HG03460 (cell line): ENCODE data around the gene BBX.
A peak's percentile ranks its signal among the peaks of the same experiment; 100 is the strongest.
"Not testable (repeated sequence)": the region's sequence is repeated elsewhere in the genome, so short reads cannot be mapped to it uniquely, and the experiment has no call there.

Experiments used
- ATAC-seq: cut with Tn5 transposase; IDR thresholded peaks from one replicate; pipeline ENCODE4 v1.9.1; 2021; ENCODE audit not compliant: unreplicated experiment

Gene BBX

DNA sequence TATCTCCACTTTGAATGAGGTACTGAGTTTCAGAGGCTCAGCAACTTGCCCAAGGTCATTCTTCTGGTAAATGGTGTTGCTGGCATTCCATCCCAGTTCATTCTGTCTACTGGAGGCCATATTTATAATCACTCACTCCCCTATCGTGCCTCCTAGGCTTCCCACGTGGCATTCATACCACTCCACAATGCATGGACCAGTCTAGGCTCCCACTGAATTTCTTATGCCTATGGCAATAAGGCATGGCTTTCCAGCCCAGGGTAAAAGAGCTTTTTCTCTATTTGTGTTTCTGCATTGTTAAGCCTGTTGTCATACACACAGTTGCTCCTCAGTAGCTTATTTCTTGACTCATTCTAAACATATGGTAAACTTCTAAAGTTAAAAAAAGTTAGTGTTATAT is 19.9 kb downstream of the BBX start:
- no peak for ATAC-seq

DNA sequence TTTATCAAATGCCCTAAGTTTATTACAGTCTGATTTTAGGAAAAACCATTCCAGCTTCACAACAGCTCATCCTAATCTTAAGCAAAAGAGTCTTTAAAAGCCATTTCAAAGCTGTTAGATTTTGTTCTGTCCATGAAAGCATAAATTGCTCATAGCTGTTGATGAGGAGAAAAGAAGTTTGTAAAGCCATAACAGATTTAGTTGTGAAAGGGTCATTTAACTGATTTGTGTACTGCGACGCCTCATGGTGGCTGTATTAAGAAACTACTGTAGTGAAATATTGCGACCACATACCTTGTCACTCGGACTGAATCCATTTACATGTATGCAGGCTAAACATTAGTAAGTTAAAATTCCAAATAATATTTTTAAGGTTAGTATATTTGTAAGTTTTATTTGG is 20.9 kb downstream of the BBX start:
- no peak for ATAC-seq

DNA sequence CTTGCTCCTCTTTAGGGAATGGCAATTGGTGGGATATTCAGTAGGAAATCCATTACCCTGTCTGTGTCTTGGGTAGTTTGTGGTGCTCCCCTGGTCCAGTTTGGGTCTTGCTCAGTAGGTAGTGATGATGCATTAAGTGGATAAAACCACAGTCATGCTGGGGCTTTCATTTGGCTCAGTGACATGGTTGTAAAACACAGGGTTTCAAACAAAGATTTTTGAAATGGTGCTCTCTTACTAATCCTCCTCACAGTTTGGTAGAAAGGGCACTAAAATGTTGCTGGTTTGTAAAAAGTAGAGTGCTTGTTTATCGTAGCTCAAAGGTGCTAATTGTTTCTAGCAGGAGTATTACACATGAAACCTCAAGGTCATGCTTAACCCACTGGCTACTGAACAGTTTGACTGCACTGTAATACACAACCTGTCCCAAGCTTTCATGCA is 22.9 kb downstream of the BBX start:
- ATAC-seq: no peak

DNA sequence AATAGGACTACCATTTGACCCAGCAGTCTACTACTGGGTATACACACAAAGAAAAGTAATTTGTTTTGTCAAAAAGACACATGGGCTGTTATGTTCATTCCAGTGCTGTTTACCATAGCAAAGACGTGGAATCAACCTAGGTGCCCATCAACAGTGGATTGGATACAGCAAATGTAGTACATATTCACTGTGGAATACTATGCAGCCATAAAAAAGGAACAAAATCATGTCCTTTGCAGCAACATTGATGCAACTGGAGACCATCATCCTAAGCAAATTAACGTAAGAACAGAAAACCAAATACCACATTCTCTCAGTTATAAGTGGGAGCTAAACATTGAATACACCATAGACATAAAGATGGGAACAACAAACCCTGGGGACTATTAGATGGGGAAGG is 25.8 kb downstream of the BBX start:
- ATAC-seq: no peak

DNA sequence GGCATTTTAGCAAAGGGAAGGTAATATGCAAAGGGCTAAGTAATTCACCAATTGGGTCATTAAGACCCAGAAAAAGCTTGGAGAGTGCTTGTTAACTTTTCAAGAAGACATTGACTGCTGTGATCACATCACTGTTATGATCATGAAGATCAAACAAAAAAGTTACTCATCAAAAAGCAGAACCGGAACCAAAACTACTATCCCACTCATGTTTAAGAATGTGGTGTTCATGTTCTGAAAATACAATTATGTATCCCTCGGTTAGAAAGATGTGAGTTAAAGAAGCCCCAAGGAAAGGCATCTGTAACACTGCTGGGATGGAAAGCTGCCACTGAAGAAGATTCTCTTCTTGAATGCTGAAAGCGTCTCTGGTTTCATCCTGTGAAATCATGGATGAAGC is 32.6 kb downstream of the BBX start:
- no peak for ATAC-seq

DNA sequence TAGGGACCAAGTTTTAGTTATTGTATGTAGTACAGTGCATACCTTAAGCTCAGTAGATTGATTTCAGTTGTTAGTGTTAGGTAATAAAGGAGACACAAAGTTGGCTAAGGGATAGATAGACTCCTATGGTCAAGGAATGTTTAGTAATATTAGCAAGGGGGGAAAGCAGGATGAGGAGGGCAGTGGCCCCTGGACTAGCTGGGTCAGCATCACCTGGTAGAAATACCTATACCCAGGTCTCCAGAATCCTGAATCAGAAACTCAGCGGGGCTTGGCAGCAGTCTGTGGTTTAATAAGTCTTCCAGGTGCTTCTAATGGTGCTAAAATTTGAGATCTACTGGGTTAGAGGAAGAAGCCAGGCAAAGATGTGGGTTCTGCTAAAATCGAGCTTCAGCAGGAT is 35.0 kb downstream of the BBX start:
- ATAC-seq: no peak

DNA sequence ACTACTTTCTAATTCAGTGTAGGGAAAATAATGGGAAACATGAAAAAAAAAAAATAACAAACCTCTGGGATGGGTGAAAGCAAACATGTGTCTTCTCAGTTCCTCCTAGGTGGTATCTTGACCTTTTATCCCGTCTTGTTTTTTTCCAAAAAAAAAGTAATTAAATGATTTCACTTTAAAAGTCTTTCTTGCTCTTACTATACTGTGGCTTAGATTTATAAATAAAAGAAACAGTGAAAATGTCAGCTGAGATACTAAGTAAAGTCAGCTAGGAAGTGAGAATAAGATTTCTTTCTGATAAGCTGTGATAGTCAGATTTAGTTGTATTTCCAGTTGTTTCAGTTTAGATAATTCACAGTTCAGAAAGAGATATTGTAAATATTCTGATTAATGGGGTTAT is 37.4 kb downstream of the BBX start:
- no peak for ATAC-seq

DNA sequence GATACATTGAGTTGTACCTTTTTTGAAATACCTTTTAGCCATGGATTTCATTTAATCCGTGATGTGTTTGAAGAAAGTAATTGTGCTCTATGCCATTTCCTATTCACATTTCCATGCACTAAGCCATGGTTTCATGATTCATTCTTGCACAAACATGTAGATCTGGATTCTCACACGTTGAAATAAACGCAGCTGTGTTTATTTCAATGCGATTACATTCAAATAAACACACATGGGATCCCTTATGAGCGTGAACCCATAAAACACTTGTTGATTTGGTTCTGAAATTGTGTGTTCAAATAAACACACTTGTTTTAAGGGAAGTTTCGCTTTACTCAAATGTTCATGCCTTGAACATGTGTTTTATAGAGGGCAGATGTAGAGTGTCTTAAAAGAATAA is 39.2 kb downstream of the BBX start:
- ATAC-seq: no peak

DNA sequence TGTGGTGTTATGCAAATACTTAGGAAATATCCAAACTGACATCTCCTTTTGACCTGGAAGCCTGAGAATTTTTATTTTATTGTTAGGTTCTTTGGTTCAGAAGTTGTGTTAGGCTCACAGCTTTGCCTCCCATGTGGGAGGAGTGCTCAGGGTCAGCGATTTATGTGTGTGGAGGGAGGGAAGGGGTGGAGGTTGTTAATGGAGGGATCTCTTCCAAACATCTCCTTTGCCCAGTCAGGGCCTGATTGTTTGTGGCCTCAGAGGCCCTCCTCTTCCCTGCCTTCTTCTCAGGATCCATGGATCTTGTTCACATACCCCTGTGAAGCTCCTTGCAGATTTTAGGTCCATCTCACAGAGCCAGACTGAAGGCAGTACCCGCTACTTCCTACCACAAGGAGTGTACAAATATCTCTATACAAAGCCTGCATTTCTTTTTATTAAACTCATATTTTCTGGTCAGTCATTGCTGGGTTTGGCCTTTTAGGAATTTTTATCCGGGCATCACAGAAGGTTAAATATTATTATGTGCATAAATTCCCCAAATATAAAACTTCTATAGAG is 40.3 kb downstream of the BBX start:
- ATAC-seq: no peak

DNA sequence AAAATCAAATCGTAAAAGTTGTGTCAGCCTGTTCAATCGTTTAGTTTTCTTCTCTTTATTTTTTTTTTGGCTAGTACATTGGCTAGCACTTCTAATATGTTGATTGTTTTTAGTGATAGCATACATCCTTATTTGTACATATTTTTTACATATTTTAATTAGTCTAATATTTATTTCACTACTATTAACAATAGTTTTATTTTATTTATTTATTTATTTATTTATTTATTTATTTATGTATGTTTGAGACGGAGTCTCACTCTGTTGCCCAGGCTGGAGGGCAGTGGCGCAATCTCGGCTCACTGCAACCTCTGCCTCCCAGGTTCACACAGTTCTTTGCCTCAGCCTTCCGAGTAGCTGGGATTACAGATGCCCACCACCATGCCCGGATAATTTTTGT is 42.5 kb downstream of the BBX start:
- not testable (repeated sequence) for ATAC-seq

DNA sequence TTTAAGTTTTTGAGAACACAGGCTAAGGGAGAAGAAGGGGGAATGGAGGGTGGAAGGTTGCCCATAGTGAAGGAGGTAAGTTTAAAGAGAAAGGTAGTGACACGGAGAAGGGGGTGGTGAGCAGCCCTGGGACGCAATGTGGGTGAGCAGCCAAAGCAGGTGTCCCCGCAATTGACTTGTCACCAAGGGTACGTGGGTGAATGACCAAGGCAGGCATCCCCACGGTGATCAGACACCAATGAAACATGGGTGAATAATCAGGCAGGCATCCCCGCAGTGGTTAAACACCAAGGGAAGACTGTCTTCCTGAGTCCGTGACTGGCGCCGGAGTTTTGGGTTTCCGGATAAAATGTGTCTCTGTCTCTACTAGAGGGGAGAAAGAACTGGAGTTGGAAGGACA is 48.3 kb downstream of the BBX start:
- not testable (repeated sequence) for ATAC-seq

DNA sequence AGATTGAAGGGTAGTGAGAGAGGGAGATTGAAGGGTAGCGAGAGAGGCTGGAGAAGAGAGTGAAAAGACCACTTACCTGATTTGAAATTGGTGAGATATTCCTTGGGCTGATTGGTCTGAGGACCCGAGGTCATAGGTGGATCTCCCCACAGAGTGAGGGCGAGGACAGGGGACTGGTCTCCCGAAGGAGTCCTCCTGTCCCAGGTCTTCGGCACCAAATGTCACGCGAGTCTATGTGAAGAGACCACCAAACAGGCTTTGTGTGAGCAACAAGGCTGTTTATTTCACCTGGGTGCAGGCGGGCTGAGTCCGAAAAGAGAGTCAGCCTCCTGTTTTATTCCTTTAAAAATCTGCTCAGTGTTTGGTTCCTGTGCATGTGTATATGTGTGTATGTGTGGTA is 48.7 kb downstream of the BBX start:
- not testable (repeated sequence) for ATAC-seq

DNA sequence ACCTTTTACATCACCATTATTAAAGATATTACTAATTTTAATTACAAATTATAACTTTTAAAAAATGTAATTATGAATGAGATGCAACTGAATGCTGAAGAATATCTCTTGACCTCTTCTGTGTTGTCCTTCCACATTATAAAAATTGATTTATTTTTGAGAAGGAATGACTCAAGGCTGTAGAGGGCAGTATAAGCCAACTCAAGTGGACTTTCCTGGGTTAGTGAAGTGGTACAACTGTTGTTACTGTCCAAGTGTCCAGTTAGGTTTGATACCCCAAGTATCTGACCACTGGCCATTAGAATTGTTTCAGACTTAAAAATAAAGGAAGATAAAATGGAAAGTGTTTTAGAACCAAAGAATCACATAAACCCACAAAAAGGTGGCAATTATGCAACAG is 51.9 kb downstream of the BBX start:
- ATAC-seq: peak; percentile 83

DNA sequence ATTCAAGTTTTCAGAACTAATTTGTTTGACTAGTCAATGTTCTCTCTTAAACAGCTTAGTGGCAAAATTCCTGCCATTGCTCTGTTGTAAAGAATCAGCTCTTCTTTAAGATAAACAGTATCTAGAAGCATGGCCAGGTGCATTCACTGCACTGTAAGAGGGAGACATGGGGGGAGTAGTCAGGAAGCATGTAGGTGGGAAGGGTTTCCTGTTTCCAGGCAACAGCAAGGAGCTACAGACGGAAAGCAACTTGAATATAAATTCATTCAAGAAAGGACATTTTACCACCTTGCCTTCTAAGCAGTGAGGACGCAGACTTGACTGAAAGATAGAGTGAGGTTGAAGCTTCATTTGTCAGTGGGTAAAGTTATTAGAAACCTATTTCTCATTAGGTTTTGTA is 55.3 kb downstream of the BBX start:
- no peak for ATAC-seq

DNA sequence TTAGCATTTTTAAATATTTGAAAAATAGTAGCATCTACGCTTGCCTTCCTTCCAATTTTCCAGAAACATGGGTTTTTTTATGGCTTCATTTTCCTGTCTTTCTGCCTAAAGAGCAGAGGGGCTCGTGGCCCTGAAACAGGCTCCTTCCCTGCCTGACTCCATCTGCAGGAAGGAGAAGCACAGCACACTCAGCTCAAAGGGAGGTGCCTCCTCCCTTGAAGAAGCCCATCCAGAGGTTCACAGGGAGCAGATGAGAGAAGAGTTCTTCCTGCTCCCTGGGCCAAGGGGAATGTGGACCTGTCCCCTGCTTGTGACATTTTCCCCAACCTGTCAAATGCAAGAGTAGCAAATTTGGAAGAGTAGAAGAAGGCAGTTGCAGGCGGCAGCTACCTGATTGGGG is 55.8 kb downstream of the BBX start:
- no peak for ATAC-seq

DNA sequence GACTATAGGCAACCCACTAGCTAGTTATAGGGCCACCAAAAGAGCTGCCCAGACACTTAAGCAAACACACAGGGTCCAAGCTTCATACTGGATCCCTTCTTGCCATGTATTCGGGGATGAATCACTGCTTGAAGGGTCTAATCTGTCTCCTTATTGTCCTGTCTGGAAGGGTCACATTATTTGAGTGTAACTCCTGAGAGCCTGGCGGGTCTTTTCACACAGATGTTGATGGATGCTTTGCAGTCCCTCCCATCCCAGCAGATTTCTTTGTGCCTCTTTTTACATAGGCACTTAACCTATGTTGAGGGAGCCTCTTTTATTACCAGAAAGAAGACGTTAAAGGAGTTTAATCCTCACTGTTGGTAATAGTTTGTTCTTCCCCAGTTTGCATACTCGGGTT is 56.6 kb downstream of the BBX start:
- ATAC-seq: no peak

DNA sequence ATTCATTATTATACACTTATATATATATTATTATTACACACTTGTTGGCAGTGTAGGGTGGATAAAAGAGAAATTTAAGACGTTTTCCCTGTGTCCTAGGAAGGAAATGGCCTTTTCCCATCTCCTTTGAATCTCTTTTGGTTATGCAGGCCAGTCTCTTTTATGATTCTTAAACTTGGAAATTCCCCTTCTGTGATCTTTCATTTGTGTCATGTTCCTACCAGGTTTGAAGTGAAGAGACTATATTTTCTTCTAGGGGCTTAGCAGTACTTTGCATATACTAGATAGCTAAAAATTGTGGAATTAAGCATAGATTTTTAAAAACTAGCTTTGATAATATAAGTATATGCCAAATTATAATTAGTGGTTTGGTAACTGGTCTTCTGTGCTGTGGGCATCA is 58.5 kb downstream of the BBX start:
- ATAC-seq: no peak

DNA sequence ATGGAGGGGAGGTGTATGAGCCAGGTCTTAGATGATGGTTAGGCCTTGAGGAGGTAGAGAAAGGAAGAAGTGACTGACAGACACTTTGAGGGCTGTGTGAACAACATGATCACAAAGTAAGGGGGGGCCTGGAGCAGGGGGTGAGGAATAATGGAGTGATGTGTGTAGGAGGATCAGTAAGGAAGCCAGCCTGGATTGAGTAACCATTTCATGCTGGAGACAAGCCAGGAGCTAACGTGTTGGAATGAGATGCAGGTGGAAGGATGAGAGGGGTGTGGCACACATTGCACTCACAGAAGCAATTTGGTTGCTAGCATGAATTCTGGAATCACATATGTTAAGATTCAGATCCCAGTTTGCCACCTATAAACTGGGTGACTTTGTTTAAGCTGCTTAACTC is 65.5 kb downstream of the BBX start:
- ATAC-seq: no peak

DNA sequence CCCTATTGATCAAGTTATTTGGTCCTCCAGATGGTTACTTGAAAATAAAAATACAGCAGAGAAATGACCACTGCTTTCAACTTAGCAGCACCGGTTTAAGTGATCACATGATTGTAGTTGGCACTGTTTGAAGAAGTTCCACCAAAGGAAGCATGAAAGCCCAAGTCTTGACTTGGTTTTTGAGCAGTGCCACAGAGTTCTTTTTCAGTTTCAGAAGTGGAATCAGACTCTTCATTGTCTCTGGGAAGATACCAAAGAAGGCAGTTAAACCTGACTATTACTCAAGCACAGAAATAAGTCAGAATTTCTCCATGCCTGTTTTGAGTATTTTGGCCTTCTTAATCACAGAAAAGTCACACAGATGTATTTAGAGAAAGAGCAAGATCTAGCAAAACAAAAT is 66.7 kb downstream of the BBX start:
- ATAC-seq: peak; percentile 89

DNA sequence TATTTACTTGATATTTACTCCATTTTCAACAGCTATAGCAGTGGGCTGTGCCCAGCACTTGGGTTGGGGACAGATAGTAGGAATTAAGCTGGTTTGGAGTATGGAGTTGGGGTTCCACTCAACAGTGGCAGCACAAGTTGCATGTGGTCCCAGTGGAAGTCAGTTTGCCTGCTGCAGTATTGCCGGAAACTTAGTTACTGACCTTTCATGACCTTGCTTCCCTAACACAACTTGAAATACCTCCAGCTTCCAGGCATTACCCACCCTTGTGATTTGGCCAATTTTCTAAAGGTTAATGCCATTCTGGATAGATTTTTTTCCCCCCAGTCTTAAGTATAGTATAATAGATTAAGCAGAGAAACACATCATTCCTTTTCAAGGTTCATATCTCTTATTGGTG is 68.0 kb downstream of the BBX start:
- ATAC-seq: no peak

DNA sequence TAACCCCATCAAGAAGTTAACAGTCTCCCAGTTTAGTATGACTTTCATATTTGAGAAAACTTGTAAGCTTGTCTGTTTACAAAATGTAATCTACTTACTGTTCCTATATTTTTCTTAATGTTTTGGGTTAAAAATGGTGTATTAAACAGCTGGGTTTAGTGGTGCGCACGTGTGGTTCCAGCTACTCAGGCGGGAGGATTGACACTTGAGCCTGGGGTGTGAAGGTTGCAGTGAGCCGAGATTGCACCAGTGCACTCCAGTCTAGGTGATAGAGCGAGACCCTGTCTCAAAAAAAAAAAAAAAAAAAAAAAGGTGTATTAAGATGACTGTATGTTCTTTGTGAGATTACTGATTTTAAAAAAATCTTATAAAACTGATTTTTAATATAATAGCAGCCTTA is 69.3 kb downstream of the BBX start:
- no peak for ATAC-seq

DNA sequence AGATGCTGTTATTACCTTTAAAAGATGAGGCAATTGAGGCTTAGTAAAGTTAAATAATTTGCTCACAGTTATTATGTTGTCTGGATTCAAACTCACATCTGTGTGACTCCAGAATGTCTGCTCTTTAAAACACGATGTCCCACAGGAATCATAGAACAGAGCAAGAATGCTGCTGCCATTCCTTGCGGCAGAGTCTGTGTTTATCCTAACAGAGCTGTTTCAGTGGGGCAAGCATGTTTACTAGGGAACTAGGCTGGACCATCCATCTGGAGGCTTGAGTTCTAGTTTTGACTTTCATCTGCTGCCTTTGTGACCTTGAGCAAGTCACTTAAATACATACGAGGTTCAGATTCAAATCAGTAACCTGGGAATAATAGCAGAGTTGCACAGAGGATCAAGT is 72.1 kb downstream of the BBX start:
- no peak for ATAC-seq

DNA sequence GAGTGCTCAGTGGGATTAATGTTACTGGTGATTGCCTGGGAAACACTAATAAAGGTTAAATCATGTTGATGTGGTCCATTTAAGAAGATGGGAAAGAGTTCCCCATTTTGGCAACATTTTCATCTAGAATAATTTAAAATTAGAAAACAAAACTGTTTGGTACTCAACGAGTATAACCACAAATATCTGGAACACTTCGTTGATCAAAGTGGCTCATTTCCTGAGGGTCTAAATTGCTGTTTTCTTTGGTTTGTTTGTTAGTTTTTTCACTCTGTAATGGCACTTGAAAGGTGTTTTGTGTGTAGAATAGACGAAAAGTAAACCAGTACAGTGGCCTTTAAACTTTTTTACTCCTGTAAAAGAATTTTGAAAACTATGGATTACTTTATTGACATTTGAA is 73.9 kb downstream of the BBX start:
- no peak for ATAC-seq
